ENCODE measurements around the gene MTCL3.

DNA sequence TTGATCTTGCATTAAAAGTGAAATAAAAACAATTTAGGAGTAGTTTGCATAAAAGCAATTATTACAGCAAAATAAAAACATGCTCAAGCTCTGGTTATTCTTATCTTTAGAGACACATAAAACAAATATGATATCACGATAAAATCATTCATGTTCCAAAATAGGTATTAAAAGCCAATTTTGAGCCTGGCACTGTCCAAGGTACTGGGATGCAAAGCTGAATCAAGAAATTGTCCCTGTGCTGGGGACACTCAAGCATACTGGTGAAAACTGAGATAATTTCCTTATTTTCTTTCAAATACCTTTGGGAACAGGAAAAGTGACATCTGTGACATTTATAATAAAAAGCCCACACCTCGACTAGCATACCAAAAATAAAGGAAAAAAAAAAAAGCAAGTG, 931 bp upstream of the MTCL3 start:
- no peak for TF ChIP-seq POLR2AphosphoS5 (IDR thresholded peaks at IDR 0.05; ENCODE audit: low read depth, low read length)
- TF ChIP-seq POLR2A (IDR thresholded peaks at IDR 0.05; ENCODE audit: low read depth, low read length): no peak
